ENCODE results near the gene SYTL3. TPM values are rescaled to one million over a fixed set of nuclear protein-coding genes. Genes with fewer than 3 reads are reported as not detected.

SYTL3 gene
- polyA plus RNA-seq, 1 donor (not counting 4 experiments of a cell fraction or from before 2014, with no cell fraction given), result 1.4 TPM

DNA sequence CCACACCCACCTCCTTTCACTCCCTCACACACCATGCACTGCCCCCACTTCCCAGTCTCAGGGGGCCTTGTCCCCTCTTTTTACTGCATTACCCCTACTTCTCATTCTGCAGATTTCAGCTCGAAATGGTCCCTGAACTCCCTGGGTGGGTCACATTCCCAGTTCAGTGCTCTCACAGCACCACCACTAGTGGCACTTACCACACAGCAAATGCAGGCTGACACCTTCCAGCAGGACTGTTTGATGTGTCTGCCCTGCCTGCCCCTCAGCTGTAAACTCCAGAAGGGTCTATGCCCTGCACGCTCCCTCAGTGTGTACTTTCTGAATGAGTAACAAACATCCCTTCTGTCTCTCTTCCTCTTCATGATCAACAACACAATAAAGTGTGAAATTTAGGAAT, 9.3 kb upstream of the SYTL3 start:
- FAIRE-seq (no peak), DNase-seq (ENCODE audit: low read depth, low spot score) (no peak)
- Histone ChIP-seq H3K9me3 (ENCODE audit: control insufficient read depth, low read depth, low read length) (no peaks in the 10 kb centered on the region), H3K4me3 (ENCODE audit: control insufficient read depth in 2 of 3, extremely low read depth in 1 of 3, insufficient read depth in 2 of 3, low read depth in 1 of 3, low read length in 3 of 3) (no peak overlapping the region), H3K27me3 (ENCODE audit: control insufficient read depth, extremely low read depth, insufficient read depth, low read length) (no peaks in the 10 kb centered on the region), H3K9me1 (ENCODE audit: control insufficient read depth, extremely low read depth, insufficient read depth, low read length) (no peaks in the 10 kb centered on the region), H4K20me1 (ENCODE audit: control insufficient read depth, extremely low read depth, insufficient read depth, low read length) (peaks cover 12% of the 10 kb centered on the region), H3K79me2 (ENCODE audit: control insufficient read depth, insufficient read depth, low read length) (peaks cover 58% of the 10 kb centered on the region), H3K36me3 (ENCODE audit: control insufficient read depth in 2 of 2, extremely low read depth in 1 of 2, insufficient read depth in 2 of 2, low read length in 2 of 2) (peaks cover 21% of the 10 kb centered on the region in 2 experiments), H3K4me2 (ENCODE audit: control insufficient read depth, extremely low read depth, insufficient read depth, low read depth, low read length) (no peak overlapping the region), H3K9ac (ENCODE audit: control insufficient read depth, extremely low read depth, insufficient read depth, low read length) (no peak overlapping the region), H3K27ac (ENCODE audit: control insufficient read depth, insufficient read depth, low read length) (no peak overlapping the region), H3K4me1 (ENCODE audit: control insufficient read depth, extremely low read depth, insufficient read depth, low read length) (peaks cover 21% of the 10 kb centered on the region), H2AFZ (ENCODE audit: control insufficient read depth, low read length) (no peak overlapping the region)
- dilution Hi-C loops (cut with MboI; ENCODE audit: extremely low pct_ligation_motif_present, low sequenced_read_pairs), result no loop called here
- no peak for TF ChIP-seq EZH2 (IDR thresholded peaks at IDR 0.05; ENCODE audit: low read length)
- TF ChIP-seq, protein P1, sequence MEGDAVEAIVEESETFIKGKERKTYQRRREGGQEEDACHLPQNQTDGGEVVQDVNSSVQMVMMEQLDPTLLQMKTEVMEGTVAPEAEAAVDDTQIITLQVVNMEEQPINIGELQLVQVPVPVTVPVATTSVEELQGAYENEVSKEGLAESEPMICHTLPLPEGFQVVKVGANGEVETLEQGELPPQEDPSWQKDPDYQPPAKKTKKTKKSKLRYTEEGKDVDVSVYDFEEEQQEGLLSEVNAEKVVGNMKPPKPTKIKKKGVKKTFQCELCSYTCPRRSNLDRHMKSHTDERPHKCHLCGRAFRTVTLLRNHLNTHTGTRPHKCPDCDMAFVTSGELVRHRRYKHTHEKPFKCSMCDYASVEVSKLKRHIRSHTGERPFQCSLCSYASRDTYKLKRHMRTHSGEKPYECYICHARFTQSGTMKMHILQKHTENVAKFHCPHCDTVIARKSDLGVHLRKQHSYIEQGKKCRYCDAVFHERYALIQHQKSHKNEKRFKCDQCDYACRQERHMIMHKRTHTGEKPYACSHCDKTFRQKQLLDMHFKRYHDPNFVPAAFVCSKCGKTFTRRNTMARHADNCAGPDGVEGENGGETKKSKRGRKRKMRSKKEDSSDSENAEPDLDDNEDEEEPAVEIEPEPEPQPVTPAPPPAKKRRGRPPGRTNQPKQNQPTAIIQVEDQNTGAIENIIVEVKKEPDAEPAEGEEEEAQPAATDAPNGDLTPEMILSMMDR (optimal IDR thresholded peaks at IDR 0.05 in 1 of 3, IDR thresholded peaks at IDR 0.05 in 1 of 3, conservative IDR thresholded peaks at IDR 0.05 in 1 of 3; ENCODE audit: extremely low read depth in 1 of 3, insufficient read depth in 2 of 3, low read length in 3 of 3), result no peak

DNA sequence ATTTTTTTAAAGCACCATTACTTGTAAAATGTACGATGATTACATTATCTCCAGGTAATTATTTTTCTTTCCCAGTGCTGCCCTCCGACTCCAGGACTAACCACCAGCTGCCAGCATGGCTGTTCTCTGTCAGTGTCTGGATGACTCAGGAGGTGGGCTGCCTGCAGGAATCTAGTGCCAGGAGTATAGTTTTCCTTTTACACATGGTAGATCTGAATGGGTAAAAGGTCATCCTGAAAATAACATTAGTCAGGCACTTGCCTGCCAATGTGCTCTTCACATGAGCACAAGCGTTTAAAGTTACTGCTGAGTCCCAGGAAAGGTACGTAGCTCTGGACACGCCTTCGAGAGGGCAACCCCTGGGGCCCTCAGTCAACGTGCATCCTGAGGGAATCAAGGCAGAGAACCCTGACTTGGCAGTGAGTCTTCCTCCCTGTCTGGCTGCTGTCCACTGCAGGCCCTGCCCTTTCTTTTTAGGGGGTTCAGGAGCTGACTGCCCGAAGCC, 7.7 kb upstream of the SYTL3 start:
- FAIRE-seq, result peak; percentile 63
- Histone ChIP-seq H3K4me3 (ENCODE audit: control insufficient read depth in 2 of 3, extremely low read depth in 1 of 3, insufficient read depth in 2 of 3, low read depth in 1 of 3, low read length in 3 of 3) (peak overlapping the region in 2 of 3 experiments; percentile 67 to 77), H3K4me1 (ENCODE audit: control insufficient read depth, extremely low read depth, insufficient read depth, low read length) (peaks cover 37% of the 10 kb centered on the region), H3K79me2 (ENCODE audit: control insufficient read depth, insufficient read depth, low read length) (peaks cover 58% of the 10 kb centered on the region), H3K9me3 (ENCODE audit: control insufficient read depth, low read depth, low read length) (no peaks in the 10 kb centered on the region), H3K9ac (ENCODE audit: control insufficient read depth, extremely low read depth, insufficient read depth, low read length) (peak overlapping the region; percentile 96), H3K9me1 (ENCODE audit: control insufficient read depth, extremely low read depth, insufficient read depth, low read length) (no peaks in the 10 kb centered on the region), H2AFZ (ENCODE audit: control insufficient read depth, low read length) (no peak overlapping the region), H4K20me1 (ENCODE audit: control insufficient read depth, extremely low read depth, insufficient read depth, low read length) (peaks cover 12% of the 10 kb centered on the region), H3K36me3 (ENCODE audit: control insufficient read depth in 2 of 2, extremely low read depth in 1 of 2, insufficient read depth in 2 of 2, low read length in 2 of 2) (peaks cover 13 to 17% of the 10 kb centered on the region in 2 experiments), H3K27ac (ENCODE audit: control insufficient read depth, insufficient read depth, low read length) (peak overlapping the region; percentile 90), H3K27me3 (ENCODE audit: control insufficient read depth, extremely low read depth, insufficient read depth, low read length) (no peaks in the 10 kb centered on the region), H3K4me2 (ENCODE audit: control insufficient read depth, extremely low read depth, insufficient read depth, low read depth, low read length) (peak overlapping the region; percentile 52)
- TF ChIP-seq EZH2 (IDR thresholded peaks at IDR 0.05; ENCODE audit: low read length), result no peak
- TF ChIP-seq, protein P1 (optimal IDR thresholded peaks at IDR 0.05 in 1 of 3, IDR thresholded peaks at IDR 0.05 in 1 of 3, conservative IDR thresholded peaks at IDR 0.05 in 1 of 3; ENCODE audit: extremely low read depth in 1 of 3, insufficient read depth in 2 of 3, low read length in 3 of 3), result no peak
- peak; percentile 44 for DNase-seq (ENCODE audit: low read depth, low spot score)
- dilution Hi-C loops (cut with MboI; ENCODE audit: extremely low pct_ligation_motif_present, low sequenced_read_pairs), result no loop called here

Measured in keratinocyte (primary cell).